ENCODE results near the gene GPX4. TPM values are rescaled to one million over a fixed set of nuclear protein-coding genes. Genes with fewer than 3 reads are reported as not detected.

The GPX4 gene
- total RNA-seq, 6 donors from 2014 or later = 370 to 717 (median 484) TPM

DNA sequence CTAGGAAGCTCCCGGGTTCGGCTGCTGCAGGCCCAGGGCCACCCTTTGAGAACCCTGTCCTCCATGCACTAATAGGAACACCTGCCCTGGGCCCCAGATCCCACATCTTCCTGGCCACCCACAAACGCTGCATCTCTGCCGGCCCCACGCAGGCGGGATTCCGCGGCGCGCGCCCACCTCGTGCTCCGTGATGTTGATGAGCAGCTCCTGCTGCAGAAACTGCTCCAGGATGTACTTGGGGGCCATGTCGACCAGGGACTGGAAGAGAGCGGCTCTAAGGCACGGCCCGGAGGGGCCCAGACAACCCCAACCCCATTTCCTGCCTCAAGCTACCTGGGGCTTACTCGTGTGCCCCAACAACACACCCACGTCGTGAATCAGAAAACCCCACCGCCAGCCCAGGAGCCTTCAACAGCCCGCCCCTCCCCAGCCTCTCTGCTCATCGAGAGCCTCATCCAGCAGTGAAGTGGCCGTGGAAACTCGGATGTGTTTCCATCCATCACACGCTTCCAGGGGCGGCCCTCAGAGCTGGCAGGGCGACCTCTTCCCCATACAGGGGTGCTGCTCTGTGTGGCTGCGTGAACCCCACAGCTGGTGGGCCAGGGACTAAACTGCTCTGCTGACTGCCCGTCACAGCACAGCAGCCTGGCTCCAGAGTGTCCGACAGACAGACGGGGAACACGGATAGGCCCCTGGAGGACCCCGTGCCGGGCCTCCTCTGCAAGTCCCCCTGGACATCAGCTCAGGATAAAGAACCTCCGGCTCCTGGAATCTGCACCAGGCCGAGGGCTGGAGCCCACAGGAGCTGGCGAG, 12.9 kb upstream of the GPX4 start:
- Histone ChIP-seq H3K36me3 (peaks cover 17 to 76% (median 54%) of the 10 kb centered on the region in 4 donors), H3K9me3 (no peaks in the 10 kb centered on the region), H3K4me1 (peaks cover 31 to 42% (median 34%) of the 10 kb centered on the region in 4 donors), H3K27me3 (no peaks in the 10 kb centered on the region), H3K4me3 (no peak overlapping the region), H3K27ac (peak overlapping the region in 1 of 4 donors; percentile 7)
- TF ChIP-seq EP300 (IDR thresholded peaks at IDR 0.05) (no peak), POLR2AphosphoS5 (IDR thresholded peaks at IDR 0.05) (no peak), POLR2A (IDR thresholded peaks at IDR 0.05) (no peak)
- TF ChIP-seq, protein P1, sequence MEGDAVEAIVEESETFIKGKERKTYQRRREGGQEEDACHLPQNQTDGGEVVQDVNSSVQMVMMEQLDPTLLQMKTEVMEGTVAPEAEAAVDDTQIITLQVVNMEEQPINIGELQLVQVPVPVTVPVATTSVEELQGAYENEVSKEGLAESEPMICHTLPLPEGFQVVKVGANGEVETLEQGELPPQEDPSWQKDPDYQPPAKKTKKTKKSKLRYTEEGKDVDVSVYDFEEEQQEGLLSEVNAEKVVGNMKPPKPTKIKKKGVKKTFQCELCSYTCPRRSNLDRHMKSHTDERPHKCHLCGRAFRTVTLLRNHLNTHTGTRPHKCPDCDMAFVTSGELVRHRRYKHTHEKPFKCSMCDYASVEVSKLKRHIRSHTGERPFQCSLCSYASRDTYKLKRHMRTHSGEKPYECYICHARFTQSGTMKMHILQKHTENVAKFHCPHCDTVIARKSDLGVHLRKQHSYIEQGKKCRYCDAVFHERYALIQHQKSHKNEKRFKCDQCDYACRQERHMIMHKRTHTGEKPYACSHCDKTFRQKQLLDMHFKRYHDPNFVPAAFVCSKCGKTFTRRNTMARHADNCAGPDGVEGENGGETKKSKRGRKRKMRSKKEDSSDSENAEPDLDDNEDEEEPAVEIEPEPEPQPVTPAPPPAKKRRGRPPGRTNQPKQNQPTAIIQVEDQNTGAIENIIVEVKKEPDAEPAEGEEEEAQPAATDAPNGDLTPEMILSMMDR (IDR thresholded peaks at IDR 0.05) = no peak
- WGBS, 2 donors = 93 to 94% methylated on average over 24 to 38 of the region's 38 CpGs
- ATAC-seq (ENCODE audit: low FRiP score in 2 of 2) = no peak
- DNase-seq = peak in 1 of 2 donors; percentile 81

DNA sequence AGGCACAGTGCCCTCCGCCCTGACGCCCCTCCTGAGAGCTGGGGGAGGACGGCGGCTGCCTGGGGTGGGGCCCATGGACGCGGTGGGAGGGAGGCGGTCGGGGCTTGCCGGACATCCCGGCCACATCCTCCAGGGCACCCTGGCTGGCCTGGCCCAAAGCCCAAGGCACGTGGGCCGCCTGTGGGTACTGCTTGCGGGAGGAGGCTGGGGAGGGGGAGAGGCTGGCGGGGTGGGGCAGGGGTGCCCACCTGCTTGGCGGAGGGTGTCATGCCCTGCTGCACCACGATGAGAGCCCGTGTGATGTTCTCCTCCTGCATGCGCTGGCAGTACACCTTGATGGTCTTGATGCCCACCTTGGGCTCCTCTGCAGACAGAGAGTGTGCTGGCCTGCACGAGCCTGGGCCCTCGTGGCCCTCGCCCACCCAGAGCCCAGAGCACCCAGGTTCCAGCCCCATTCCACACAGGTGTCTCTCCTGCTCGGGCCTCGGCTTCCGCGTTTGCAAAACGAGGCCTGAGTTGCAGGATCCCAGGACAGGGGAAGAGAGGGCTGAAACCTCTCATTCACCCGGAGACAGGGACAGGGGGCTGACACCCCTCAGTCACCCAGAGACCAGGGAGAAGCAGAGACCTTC, 12.1 kb upstream of the GPX4 start:
- TF ChIP-seq, protein P1 (IDR thresholded peaks at IDR 0.05) = no peak
- TF ChIP-seq POLR2AphosphoS5 (IDR thresholded peaks at IDR 0.05) = no peak
- no peak for TF ChIP-seq EP300 (IDR thresholded peaks at IDR 0.05)
- TF ChIP-seq POLR2A (IDR thresholded peaks at IDR 0.05) = no peak
- H3K36me3 ChIP-seq = peaks cover 15 to 69% (median 47%) of the 10 kb centered on the region in 4 donors
- WGBS, 2 donors = 88% methylated on average over 10 to 27 of the region's 27 CpGs
- ATAC-seq (ENCODE audit: low FRiP score in 2 of 2) (no peak), DNase-seq (peak in 1 of 2 donors; percentile 79)
- H3K27me3 ChIP-seq = no peaks in the 10 kb centered on the region
- H3K9me3 ChIP-seq = no peaks in the 10 kb centered on the region
- peak overlapping the region in 1 of 4 donors; percentile 7 for H3K27ac ChIP-seq
- no peak overlapping the region for H3K4me3 ChIP-seq
- peaks cover 32 to 45% (median 35%) of the 10 kb centered on the region in 4 donors for H3K4me1 ChIP-seq

DNA sequence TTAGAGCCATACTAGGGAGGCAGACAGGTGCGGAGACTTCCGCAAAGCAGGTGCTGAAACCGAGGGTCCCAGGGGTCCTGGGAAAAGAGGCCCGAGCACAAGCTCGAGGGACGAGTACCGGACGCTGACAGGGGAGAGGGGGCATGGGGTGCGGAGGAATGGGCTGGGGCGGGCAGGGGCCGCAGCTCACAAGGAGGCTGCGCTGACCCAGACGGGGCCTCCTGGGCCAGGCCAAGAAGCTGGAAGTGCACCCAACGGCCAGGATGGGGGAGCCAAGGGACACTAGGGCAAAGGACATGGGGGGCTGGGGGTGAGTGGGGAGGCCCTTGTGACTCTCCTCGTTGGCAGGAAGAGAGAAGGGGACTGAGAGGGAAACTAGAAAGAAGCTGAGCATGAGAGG, 10.5 kb upstream of the GPX4 start:
- Histone ChIP-seq H3K4me3 (peak overlapping the region in 1 of 4 donors; percentile 80), H3K27ac (peak overlapping the region in 1 of 4 donors; percentile 17), H3K27me3 (no peaks in the 10 kb centered on the region), H3K9me3 (no peaks in the 10 kb centered on the region), H3K36me3 (peaks cover 14 to 54% (median 36%) of the 10 kb centered on the region in 4 donors), H3K4me1 (peaks cover 36 to 47% (median 43%) of the 10 kb centered on the region in 4 donors)
- no peak for TF ChIP-seq POLR2A (IDR thresholded peaks at IDR 0.05)
- TF ChIP-seq, protein P1 (IDR thresholded peaks at IDR 0.05) = no peak
- TF ChIP-seq POLR2AphosphoS5 (IDR thresholded peaks at IDR 0.05) = no peak
- TF ChIP-seq EP300 (IDR thresholded peaks at IDR 0.05) = no peak
- no peak for ATAC-seq (ENCODE audit: low FRiP score in 2 of 2)
- DNase-seq = peak in 1 of 2 donors; percentile 56
- 89 to 91% methylated on average over 15 of the region's 15 CpGs for WGBS, 2 donors

DNA sequence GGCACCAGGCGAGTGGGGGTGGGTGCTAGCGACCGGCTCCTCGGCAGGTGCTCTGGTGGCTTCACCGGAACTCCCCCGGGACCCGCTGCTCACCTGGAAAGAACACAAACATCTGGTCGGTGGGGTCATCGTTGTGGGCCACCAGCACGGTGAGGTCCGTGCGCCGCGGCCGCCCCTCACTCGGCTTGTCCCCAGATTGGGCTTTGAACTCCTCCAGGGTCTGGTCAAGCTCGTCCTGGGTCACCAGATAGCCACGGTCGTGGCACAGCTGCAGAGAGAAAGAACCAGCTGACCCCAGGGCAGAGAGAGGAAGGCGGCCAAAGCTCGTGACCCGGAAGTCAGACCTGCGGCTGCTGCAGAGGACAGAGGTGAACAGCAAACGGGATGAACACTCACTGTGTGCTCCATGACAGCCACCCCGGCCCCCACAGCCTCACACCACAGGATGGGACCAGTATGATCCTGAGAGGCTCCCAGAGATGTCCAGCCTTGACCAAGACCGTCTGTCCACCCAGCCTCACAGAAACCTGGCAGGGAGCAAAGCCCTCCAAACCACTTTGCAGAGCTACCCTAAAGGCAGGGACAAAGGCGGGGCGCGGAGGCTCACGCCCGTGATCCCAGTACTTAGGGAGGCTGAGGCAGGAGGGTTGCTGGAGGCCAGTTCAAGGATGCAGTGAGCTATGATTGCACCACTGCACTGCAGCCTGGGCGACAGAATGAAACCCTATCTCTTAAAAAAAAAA, 9.8 kb upstream of the GPX4 start:
- Histone ChIP-seq H3K9me3 (no peaks in the 10 kb centered on the region), H3K36me3 (peaks cover 14 to 48% (median 31%) of the 10 kb centered on the region in 4 donors), H3K27me3 (no peaks in the 10 kb centered on the region), H3K27ac (peak overlapping the region in 2 of 4 donors; percentile 83 to 91), H3K4me1 (peaks cover 35 to 47% (median 43%) of the 10 kb centered on the region in 4 donors), H3K4me3 (peak overlapping the region; percentile 75 to 100 (median 87))
- peak in 1 of 2 donors; percentile 81 for DNase-seq
- no peak for ATAC-seq (ENCODE audit: low FRiP score in 2 of 2)
- 49 to 71% methylated on average over 18 to 31 of the region's 32 CpGs for WGBS, 2 donors
- TF ChIP-seq POLR2A (IDR thresholded peaks at IDR 0.05) (no peak), EP300 (IDR thresholded peaks at IDR 0.05) (no peak), POLR2AphosphoS5 (IDR thresholded peaks at IDR 0.05) (no peak)
- TF ChIP-seq, protein P1 (IDR thresholded peaks at IDR 0.05) = no peak
